Fibroblast of skin of right quadriceps (primary cell): Measurements from ENCODE around the gene DCC.
"Not testable (repeated sequence)": the region's sequence is repeated elsewhere in the genome, so short reads cannot be mapped to it uniquely, and the experiment has no call there.

Source experiments
- DNase-seq: peaks from one replicate; pipeline ENCODE4 v3.0.0-alpha.2; 2013

The DCC gene

DNA sequence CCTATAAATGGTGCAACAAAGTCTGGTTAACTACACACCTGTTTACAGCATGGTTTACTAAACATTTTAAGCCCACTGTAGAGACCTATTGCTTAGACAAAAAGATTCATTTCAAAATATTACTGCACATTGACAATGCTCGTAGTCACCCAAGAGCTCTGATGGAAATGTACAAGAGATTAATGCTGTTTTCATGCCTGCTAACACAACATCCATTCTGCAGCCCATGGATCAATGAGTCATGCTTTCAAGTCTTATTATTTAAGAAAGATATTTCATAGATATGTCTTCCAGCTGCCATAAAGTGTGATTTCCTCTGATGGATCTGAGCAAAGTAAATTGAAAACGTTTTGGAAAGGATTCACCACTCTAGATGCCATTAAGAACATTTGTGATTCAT, 1103.3 kb downstream of the DCC start:
- no peak for DNase-seq

DNA sequence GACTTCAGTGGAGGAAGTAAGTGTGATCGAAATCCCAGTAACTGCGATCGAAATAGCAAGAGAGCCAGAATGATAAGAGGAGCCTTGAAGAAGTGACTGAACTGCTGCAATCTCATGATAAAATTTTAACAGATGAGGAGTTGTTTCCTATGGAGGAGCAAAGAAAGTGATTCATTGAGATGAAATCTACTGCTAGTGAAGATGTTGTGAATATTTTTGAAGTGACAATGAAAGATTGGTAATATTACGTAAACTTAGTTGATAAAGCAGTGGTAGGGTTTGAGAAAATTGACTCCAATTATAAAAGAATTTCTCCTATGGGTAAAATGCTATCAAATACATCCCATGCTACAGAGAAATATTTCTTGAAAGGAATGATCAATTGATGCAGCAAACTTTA, 1103.8 kb downstream of the DCC start:
- DNase-seq = peak; percentile 1

DNA sequence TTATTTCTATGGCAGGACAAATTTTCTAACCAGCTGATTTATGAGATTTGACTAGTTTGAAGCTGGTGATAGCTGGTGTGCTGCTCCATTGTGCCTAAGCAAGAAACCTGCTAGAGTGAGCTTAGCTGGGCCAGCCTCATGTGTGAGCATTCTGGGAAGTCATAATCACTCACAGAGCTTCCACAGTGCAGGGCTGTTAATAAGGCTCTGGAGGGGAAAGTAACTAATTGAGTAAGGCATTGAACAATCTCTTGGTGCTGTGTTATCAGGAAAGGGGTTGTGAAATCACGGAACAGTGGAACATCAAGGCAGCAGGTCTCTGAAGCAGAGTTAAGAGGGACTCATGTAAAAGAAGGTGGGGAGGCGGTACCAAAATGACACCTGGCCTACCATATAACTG, 1111.9 kb downstream of the DCC start:
- DNase-seq = no peak

DNA sequence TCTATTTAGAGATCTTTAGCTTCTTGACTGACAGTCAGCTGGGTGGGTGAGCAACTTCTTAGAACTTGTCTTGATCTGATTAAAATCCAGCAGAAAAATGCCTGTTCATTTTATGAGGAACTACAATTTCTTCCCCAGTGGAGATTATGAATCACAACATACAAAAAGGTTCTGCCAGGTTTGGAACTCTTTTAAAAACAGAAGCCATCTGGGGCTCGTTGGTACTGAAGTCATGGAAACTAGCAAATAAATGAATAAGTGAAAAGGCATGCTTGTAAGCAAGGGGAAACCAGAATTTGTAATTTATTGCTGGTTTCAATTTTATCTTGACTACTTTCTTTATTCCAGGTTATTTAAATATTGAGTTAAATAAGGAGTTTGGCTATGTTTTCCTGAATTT, 1117.1 kb downstream of the DCC start:
- peak; percentile 53 for DNase-seq

DNA sequence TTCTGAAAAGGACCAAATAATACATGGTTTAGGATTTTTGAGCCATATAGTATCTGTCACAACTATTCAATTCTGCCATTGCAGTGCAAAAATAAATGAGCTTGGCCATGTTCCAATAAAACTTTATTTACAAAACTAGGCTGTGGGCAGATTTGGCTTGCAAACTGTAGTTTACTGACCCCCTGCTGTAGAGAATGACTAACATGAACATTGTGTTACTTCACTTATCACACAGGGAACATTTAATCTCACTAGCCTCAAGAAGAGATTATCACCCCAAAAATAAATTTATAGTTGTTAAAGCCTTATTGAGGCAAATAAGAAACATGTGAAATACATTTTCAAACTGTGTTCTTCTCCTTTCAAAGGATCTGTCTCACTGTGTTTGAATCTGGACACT, 1118.3 kb downstream of the DCC start:
- DNase-seq = no peak

DNA sequence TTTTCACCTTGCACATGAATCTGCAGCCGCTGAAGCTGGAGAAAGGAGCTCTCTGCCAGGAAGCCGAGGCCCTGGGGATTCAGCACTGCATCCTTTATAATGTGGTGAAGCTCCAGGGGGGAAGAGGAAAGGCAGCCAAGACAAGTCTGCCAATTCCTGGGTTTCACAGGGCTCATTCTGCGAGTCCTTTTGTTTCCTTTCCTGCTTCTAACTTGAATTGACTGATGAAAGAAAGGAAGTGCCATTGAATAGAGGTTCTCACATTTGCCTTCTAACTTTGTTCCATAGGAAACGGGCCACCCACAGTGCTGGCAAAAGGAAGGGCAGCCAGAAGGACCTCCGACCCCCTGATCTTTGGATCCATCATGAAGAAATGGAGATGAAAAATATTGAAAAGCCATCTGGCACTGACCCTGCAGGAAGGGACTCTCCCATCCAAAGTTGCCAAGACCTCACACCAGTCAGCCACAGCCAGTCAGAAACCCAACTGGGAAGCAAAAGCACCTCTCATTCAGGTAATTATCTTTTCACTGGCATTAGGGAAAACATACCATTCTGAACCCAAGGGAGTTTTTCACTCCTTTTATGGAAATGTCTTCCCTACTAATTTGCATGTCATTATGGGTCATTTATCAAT, 1119.1 kb downstream of the DCC start:
- DNase-seq = peak; percentile 11

DNA sequence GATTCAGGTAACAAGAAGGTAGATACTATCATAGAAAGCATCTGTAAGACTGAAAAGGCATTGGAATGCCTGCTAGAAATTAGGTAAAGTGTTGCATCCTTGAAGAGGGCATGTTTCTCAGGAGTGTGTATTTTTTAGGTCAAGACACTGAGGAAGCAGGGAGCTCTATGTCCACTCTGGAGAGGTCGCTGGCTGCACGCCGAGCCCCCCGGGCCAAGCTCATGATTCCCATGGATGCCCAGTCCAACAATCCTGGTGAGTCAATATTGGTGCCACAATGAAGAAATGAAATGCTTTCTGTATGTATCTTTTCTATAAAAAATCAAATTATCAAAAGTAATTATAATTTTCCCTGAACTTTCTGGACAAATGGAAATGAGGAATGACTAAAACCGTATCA, 1127.8 kb downstream of the DCC start:
- DNase-seq = no peak

DNA sequence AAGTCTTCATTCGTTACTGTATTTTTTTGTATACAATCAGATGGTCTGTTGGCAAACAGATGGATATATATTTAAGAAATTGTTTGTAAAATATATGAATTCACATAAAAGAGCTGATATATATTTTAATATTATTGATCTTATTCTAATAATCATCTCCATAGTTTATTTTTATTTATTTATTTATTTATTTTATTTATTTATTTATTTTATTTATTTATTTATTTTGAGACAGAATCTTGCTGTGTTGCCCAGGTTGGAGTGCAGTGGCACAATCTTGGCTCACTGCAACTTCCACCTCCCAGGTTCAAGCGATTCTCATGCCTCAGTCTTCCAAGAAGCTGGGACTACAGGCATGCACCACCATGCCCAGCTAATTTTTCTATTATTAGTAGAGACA, 1128.2 kb downstream of the DCC start:
- not testable (repeated sequence) for DNase-seq

DNA sequence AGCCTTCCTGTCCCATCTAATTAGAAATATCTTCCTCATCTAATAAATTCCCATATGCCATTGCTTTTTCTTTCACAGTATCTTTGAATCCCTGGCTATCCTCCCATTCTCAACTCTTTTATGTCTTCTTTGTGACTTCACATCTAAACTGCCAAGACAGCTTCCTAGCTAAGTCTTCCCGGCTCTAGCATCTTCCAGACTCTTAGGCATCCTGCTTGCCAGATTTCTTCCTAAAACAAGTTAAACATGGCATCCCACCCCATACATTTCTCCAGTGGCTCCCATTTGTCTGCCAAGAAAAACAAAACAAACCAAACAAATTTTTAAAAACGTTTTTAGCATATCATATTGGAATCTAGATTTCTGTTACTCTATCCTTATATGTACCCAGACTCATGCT, 1132.5 kb downstream of the DCC start:
- DNase-seq = no peak

DNA sequence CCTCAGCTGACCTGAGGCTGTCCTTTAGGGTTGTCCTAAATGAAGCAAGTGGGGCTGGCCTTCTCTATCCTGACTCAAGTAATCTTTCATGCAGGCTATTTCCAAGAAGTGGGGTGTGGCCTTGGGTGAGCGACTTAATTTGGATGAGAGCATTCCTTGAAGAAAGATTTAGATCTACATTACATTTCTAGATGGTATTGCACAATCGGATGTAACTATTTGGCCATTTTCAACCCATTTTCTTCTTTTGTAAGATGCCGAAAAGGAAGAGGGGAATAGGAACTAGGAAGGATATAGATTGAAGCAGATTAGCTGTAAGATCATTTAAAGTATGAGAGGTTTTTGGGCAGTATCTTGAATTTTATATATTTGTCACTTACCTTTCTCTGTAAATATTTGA, 1138.2 kb downstream of the DCC start:
- DNase-seq = no peak

DNA sequence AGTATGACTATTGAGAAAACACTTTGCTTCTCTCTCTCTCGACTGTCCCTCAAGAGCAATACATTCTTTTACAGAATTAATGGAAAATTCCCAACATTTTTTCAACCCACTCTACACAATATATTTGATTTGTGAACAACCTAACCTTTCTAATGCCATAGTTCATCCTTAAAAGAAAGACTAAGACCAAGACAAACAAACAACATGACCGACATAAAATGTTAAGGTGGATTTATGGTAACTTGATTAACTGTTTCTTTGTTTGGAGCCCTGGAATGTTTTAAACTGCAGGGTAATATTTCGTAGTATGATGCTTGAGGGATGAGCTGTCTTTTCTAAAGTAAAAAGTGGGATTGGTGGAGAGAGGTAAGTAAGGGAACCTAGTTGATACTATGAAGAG, 1146.3 kb downstream of the DCC start:
- DNase-seq = no peak

DNA sequence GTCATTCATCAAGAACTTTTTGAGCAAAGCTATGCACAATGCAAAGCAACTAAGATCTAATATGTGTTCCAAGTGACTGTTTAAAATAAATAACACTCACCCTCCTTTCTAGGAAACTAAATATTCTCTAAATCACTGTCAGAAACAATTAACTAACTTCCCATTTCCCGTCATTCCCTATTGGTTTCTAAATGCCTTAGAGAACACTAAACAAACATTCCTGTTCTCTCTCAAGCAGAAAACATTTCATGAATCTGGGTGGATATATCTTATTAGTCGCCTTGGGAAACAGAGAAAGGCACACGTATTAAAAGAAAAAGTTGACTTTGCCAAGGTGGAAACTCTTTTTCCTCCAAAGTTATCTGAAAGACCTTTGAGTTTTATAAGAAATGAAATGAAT, 1149.3 kb downstream of the DCC start:
- DNase-seq = no peak

DNA sequence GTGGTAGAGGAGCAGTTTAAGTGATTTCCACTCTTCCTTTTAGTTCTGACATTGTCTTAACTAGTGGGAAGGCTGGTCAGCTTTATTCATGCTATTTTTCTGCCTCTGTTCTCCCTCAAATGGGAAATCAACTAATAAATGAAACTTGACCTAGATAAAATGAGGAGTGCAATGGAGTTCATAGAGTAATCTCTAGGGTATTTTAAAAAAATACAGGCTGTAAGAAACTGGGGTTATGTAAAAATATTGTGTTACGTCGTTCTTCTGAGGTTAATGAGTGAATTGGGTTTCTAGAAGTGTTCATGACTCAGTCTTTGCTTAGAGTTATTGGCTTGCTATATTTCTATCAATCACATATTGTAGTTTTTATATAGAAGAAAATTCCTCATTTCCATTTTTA, 1150.0 kb downstream of the DCC start:
- DNase-seq = no peak

DNA sequence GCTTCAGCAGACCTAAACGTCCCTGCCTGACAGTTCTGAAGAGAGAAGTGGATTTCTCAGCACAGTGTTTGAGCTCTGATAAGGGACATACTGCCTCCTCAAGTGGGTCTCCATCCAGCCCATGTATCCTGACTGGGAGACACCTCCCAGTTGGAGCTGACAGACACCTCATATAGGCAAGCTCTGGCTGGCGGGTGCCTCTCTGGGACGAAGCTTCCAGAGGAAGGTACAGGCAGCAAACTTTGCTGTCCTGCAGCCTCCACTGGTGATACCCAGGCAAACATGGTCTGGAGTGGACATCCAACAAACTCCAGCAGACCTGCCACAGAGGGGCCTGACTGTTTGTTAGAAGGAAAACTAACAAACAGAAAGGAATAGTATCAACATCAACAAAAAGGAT, 1156.0 kb downstream of the DCC start:
- no peak for DNase-seq

DNA sequence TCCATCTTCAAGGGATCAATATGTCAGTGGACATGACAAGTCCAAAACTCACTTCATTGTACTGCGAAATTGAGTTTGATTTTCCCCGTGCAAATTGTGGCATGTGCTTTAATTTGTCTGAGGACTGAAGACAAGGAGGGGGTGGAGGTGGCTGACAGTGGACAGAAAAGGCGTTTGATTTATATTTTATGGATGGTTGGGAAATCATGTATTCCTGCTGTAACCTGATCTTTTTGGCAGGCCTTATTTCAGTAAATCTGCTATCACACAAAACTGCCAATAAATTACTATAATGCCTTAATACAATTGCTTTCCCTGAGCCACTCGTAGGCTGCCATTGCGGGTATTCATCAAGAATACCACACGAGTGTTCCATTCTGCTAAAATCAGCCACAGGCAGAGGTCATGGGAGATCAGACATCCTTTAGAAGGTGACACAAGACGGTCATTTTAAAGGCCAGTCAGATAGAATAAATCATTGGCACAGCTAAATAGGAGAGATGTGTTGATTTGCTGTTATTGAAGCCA, 1164.0 kb downstream of the DCC start:
- no peak for DNase-seq

DNA sequence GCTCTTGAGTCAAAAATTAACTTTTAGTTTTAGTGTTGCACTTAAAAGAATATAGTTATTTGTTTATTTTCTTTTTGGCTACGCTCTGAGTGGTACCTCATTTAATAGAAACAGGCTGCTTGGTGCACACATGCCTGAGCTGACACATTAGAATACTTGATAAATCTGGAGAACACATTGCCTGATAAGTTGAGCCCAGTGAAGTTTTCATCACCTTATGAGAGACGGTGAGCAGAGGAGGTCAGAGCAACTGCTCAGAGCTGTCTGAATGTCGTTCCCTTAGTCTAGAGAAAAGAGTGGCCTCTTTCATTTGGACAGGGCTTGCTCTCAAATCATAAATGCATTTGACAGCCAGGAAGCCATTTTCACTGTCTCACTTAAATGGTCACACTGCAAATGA, 1168.5 kb downstream of the DCC start:
- no peak for DNase-seq

DNA sequence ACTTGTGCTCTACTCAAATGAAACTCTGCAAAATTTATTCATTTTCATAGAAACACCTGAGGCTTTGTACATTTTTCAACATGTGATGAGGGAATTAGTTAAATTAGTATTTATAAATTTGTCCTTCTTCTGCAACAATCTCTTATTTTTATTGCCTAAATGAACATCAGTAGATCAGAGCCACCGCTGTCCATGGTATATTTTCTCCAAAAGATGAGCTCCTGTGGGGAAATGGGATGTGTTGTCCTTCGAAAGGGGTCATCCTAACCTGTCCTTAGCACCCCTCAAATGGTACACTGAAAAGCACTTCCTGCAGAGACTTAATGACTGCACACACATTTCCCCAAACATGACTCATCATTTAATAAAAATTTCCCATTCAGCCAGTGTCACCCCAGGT, 1169.9 kb downstream of the DCC start:
- DNase-seq = no peak

DNA sequence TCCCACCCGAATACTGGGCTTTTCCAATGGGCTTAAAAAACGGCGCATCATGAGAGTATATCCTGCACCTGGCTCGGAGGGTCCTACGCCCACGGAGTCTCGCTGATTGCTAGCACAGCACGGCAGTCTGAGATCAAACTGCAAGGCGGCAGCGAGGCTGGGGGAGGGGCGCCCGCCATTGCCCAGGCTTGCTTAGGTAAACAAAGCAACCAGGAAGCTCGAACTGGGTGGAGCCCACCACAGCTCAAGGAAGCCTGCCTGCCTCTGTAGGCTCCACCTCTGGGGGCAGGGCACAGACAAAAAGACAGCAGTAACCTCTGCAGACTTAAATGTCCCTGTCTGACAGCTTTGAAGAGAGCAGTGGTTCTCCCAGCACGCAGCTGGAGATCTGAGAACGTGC, 1171.7 kb downstream of the DCC start:
- not testable (repeated sequence) for DNase-seq

DNA sequence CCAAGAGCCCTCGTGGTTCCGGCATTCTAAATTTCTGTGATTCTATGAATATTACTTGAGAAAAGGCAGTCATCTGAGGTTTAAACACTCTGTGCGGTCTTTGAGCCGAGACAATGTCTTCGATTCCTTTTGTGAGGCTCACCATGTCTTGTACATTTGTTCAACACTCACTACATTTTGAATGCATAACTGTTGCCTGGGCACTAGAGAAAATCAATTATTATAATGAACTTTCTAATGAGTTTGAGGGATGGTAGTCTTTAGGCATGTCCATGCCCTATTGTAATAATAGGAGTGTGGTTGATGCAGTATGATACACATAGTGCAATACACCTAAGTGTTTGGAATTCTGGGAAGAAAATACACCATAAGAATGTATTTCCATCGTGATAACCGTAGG, 1181.1 kb downstream of the DCC start:
- DNase-seq = no peak

DNA sequence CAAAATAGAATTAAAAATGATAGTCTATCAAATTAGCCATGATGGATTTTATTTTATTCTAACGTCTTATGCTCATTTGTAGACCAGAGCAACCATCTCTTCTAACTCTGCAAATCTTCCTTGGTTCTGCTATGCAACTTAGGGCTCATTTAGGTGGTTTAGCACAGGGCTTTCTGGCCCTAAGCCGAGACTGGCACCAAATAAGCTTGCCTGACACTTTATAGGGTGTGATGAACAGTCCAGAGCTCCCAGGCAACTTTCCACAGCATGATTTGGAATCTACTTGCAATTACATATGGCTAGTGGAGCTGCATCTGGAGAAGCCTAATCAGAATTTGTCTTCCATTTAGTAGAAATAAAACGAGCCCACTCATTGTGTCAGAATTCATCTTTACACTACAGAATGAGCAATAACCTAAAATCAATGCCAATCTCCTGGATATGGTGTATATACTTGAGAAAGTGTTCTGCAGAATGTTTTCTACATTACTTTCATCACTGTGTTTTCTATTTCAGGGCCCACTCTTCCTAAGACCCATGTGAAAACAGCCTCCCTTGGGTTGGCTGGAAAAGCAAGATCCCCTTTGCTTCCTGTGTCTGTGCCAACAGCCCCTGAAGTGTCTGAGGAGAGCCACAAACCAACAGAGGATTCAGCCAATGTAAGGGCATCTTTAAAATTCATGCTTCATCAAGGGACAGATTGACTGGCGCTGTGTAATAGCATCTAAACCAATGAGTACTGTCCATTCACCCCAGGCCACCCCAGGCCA, 1186.3 kb downstream of the DCC start:
- no peak for DNase-seq

DNA sequence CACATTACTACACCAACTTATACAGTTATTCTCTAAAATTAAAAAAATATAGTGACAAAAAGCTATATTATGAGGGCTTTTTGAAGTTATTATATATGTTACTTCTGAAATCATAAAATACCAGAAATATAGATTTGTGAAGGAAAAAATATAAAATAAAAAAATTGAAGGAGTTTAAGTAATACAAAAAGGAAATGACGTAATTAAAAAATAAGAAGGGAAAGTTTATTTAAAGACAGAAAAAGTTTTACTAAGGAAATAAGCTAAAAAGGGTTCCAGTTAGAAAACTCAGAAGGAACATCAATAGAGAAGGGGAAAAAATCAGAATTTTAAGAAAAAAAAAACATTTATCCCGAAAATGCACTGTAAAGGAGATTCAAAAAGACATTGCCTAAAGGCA, 1187.4 kb downstream of the DCC start:
- DNase-seq = no peak

DNA sequence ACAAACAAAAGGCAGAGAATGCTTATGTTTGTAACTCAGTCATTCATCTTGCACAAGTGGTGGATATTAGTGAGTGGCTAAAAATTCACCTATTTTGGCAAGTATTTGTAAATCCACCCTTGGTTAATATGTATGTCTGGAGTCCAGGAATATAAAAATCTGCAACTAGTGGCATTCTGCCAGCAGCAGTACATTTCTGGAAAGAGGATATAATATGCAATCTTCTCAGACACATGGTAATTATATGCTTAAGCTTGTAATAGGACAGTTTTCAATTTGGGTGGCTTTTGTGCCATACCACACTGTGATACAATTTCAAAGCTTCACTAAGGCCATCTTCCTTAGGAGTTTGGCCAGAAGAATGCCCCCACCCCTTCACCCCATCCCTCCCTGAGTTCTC, 1191.2 kb downstream of the DCC start:
- no peak for DNase-seq

DNA sequence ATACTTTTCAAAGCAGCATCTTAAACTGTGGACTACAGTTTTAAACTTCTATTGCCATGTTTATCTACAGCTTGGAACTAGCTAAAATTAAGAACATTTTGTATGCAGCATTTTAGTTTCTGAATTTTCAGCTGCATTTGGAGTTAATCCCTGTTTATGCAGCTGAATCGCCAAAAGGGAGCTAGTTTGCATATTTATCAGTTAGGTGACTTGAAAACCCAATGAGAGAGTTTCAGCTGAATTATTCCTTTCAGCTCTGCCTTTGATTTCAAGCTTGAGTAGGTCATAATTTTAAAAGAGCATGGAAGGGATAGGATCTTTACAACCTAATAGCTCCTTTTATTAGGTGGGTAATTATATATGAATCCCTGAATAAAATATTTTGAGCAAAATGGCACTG, 1191.9 kb downstream of the DCC start:
- DNase-seq = no peak

DNA sequence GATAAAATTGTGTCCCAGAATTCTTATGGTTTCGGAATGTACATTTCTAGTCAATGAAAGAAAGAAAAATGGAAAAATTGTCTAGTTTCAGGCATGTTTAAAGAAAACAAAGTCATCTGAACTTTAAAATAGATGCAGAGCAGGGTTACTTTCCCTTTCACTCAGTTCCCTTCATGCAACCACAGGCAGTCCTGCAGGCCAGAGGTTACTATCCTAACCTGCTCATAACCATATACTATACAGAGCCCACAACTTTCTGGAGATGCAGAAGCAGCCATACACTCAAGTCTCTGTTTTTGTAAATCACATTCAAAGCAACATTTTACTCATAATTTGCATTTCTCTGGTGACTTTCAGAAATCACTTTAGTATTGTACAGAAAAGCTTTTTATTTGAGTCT, 1194.2 kb downstream of the DCC start:
- DNase-seq = no peak

DNA sequence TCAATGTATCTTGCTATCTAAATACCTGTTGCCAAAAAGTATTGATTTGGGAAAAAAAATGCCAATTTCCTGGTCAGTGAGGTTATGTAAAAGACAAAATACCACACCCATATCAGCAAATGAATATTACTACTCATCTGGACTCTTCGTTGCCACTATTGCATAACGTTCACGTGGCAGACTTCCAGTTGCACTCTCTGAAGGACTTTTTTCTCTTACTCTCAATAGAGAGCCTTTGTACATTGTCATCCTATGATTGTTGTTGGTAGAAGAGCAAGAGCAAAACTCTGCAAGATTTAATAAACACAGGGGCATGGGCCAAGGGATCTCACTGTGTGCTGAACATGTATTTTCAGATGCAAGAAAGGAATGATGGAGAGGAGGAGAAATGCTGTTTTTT, 1194.7 kb downstream of the DCC start:
- DNase-seq = no peak
